SK-N-SH treated with all-trans-retinoic acid at 6 μM for 48 hours (cell line): ENCODE data around the gene PDE7B.

Experiments used
- ARNTL ChIP-seq: fragments of 450-650 bp; formaldehyde crosslinking; IDR thresholded peaks from 2 replicates; pipeline ENCODE4 v1.5.0; 2020; ENCODE audit warnings: low read depth, mild to moderate bottlenecking, moderate library complexity, borderline replicate concordance
- CSDC2 ChIP-seq: fragments of 250-450 bp; sonication (Bioruptor Pico); IDR thresholded peaks from 2 replicates; pipeline ENCODE4 v1.5.0; 2020; ENCODE audit warnings: mild to moderate bottlenecking, moderate library complexity
- OSR1 ChIP-seq: fragments of 250-450 bp; sonication (Bioruptor Pico); IDR thresholded peaks from 2 replicates; pipeline ENCODE4 v1.8.0; 2022; ENCODE audit warnings: moderate library complexity, mild to moderate bottlenecking, inconsistent platforms
- PATZ1 ChIP-seq: fragments of 250-450 bp; sonication (Bioruptor Pico); IDR thresholded peaks from 2 replicates; pipeline ENCODE4 v1.8.0; 2020; ENCODE audit warnings: mild to moderate bottlenecking, moderate library complexity, borderline replicate concordance
- RARB ChIP-seq: fragments of 250-450 bp; sonication (Bioruptor Pico); IDR thresholded peaks from 2 replicates; pipeline ENCODE4 v1.8.0; 2021; ENCODE audit warnings: mild to moderate bottlenecking, moderate library complexity
- TOX ChIP-seq: fragments of 250-450 bp; sonication (Bioruptor Pico); IDR thresholded peaks from 2 replicates; pipeline ENCODE4 v1.8.0; 2021; ENCODE audit warnings: mild to moderate bottlenecking, moderate library complexity, borderline replicate concordance
- ZC3H10 ChIP-seq: fragments of 250-450 bp; sonication (Bioruptor Pico); IDR thresholded peaks from 2 replicates; pipeline ENCODE4 v1.5.1; 2021; ENCODE audit warnings: mild to moderate bottlenecking, moderate library complexity
- ZFP3 ChIP-seq: fragments of 250-450 bp; sonication (Bioruptor Pico); IDR thresholded peaks from 2 replicates; pipeline ENCODE4 v1.5.0; 2020; ENCODE audit warnings: mild to moderate bottlenecking, moderate library complexity
- ZFP30 ChIP-seq: fragments of 450-650 bp; formaldehyde crosslinking; IDR thresholded peaks from 2 replicates; pipeline ENCODE4 v1.5.0; 2022; ENCODE audit warnings: mild to moderate bottlenecking, moderate library complexity
- ZNF565 ChIP-seq: fragments of 450-650 bp; formaldehyde crosslinking; conservative IDR thresholded peaks from 2 replicates; pipeline ENCODE4 v1.5.0; 2020; ENCODE audit warnings: low read depth, mild to moderate bottlenecking, moderate library complexity
- ZNF8 ChIP-seq: fragments of 450-650 bp; formaldehyde crosslinking; IDR thresholded peaks from 2 replicates; pipeline ENCODE4 v1.5.0; 2020; ENCODE audit warnings: mild to moderate bottlenecking, moderate library complexity

GRCh38 chr6:135919026-135919425 lies 67.5 kb downstream of the PDE7B start:
- TF ChIP-seq CSDC2 (CRISPR knock-in tag) (no peak), RARB (CRISPR knock-in tag) (no peak), ZFP3 (CRISPR knock-in tag) (no peak), ARNTL (CRISPR knock-in tag) (no peak), OSR1 (no peak), ZFP30 (CRISPR knock-in tag) (no peak), ZC3H10 (CRISPR knock-in tag) (no peak), PATZ1 (CRISPR knock-in tag) (no peak), ZNF565 (CRISPR knock-in tag) (no peak), ZNF8 (CRISPR knock-in tag) (no peak), TOX (CRISPR knock-in tag) (no peak)
